Measurements from ENCODE around the gene GALNT3.

DNA sequence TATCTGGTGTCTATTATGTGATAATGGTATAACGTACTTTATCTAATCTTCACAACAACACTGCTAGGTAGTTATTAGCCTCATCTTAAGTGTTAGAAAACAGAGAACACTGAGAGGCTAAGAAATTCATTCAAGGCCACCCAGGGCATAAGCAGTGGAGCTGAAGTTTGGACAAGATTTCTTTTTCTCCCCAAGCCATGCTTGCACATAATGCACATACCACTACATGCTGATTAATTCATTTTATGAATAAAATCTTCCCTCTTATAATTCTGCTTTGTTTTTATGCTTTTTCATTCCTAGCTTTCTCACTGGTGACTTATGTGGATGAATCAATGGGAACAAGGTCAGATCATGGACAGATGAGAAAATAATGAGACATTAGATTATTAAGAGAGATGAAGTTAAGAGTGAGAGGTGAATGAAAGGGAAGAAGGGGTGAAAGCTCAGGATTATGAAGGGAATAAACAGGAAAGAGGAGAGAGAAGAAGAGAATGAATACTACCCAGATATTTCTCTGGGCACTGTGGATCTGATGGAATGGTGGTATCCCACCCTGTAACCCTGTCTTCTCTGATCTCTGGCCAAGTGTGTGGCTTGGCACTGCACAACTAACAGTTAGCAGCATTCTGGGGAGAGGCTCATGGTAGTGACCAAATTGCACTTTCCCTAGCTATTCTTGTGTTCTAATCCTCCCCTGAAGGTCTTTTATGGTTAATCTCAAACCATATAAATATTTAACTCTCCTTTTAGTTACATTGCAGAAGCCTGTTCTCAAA, 17.7 kb upstream of the GALNT3 start:
- no peak for TF ChIP-seq POLR2AphosphoS5 (IDR thresholded peaks at IDR 0.05; ENCODE audit: low read depth, low read length)
- TF ChIP-seq POLR2A (IDR thresholded peaks at IDR 0.05; ENCODE audit: low read depth, low read length), result no peak

All from GM12892 (cell line).